HG03103 (cell line): ENCODE data around the gene ZNF135.

Source experiments
- ATAC-seq: cut with Tn5 transposase; IDR thresholded peaks from one replicate; pipeline ENCODE4 v1.9.1; 2021; ENCODE audit warnings: low read depth; ENCODE audit not compliant: unreplicated experiment

ZNF135 gene

GRCh38 chr19:58045411-58046050 is 13.6 kb upstream of the ZNF135 start:
- no peak for ATAC-seq

GRCh38 chr19:58046856-58047255 is 12.2 kb upstream of the ZNF135 start:
- no peak for ATAC-seq

- no peak for ATAC-seq
These were observed 11.4 kb upstream of the ZNF135 start for GRCh38 chr19:58047672-58048071.

- no peak for ATAC-seq
These were observed 6.8 kb upstream of the ZNF135 start for GRCh38 chr19:58052256-58052655.

GRCh38 chr19:58053480-58054156 is 5.5 kb upstream of the ZNF135 start:
- no peak for ATAC-seq

- no peak for ATAC-seq
These were observed 3.9 kb upstream of the ZNF135 start for GRCh38 chr19:58054901-58055874.

GRCh38 chr19:58056261-58056660 is 2.8 kb upstream of the ZNF135 start:
- ATAC-seq = no peak

GRCh38 chr19:58056861-58057260 is 2.2 kb upstream of the ZNF135 start:
- ATAC-seq = no peak

- ATAC-seq = no peak
These were observed 615 bp upstream of the ZNF135 start for GRCh38 chr19:58058467-58058866.

- no peak for ATAC-seq
These were observed 593 bp downstream of the ZNF135 start for GRCh38 chr19:58059671-58060078.

- ATAC-seq = no peak
These were observed 1.1 kb downstream of the ZNF135 start for GRCh38 chr19:58060231-58060630.

GRCh38 chr19:58063712-58064111 is 4.6 kb downstream of the ZNF135 start:
- ATAC-seq = no peak

GRCh38 chr19:58067240-58067912 is 8.3 kb downstream of the ZNF135 start:
- no peak for ATAC-seq

- no peak for ATAC-seq
These were observed 20.7 kb downstream of the ZNF135 start for GRCh38 chr19:58079792-58080191.

- no peak for ATAC-seq
These were observed 23.9 kb downstream of the ZNF135 start for GRCh38 chr19:58083021-58083420.

- no peak for ATAC-seq
These were observed 25.7 kb downstream of the ZNF135 start for GRCh38 chr19:58084596-58085347.

GRCh38 chr19:58085348-58085875 is 26.3 kb downstream of the ZNF135 start:
- ATAC-seq = no peak

- no peak for ATAC-seq
These were observed 28.0 kb downstream of the ZNF135 start for GRCh38 chr19:58086825-58087710.
